Endothelial cell of umbilical vein (primary cell): ENCODE data around the gene GBF1.

ENCODE experiments used
- CTCF ChIP-seq, 2 donors: IDR thresholded peaks; 1 replicate in 1 of 2; 2 replicates in 1 of 2; pipeline ENCODE4 v1.5.1; 2011; ENCODE audit warnings: low read length in 2 of 2, mild to moderate bottlenecking in 2 of 2, moderate library complexity in 2 of 2, control low read depth in 1 of 2, inconsistent platforms in 1 of 2, low read depth in 1 of 2; ENCODE audit not compliant: insufficient read depth in 1 of 2; ENCODE audit errors: extremely low read depth in 1 of 2
- EZH2 ChIP-seq: IDR thresholded peaks from 2 replicates; pipeline ENCODE4 v1.6.1; 2012; ENCODE audit warnings: borderline replicate concordance, low read depth, mild to moderate bottlenecking, moderate library complexity, low read length, inconsistent platforms; ENCODE audit not compliant: severe bottlenecking
- GATA2 ChIP-seq: IDR thresholded peaks from 2 replicates; pipeline ENCODE4 v1.7.0; 2011; ENCODE audit warnings: low read depth, mild to moderate bottlenecking, moderate library complexity, mixed read lengths, low read length; ENCODE audit not compliant: insufficient read length, insufficient read depth
- JUN ChIP-seq: IDR thresholded peaks from 2 replicates; pipeline ENCODE4 v1.6.1; 2011; ENCODE audit warnings: borderline replicate concordance, low read depth; ENCODE audit not compliant: insufficient read length, insufficient read depth
- MAX ChIP-seq: IDR thresholded peaks from 2 replicates; pipeline ENCODE4 v1.6.1; 2011; ENCODE audit not compliant: insufficient read depth, insufficient read length
- MYC ChIP-seq: IDR thresholded peaks from one replicate; pipeline ENCODE4 v1.6.1; 2011; ENCODE audit warnings: mild to moderate bottlenecking, low read depth, low read length
- POLR2A ChIP-seq: IDR thresholded peaks from 2 replicates; pipeline ENCODE4 v1.6.1; 2012; ENCODE audit warnings: low read depth, mild to moderate bottlenecking, control low read depth, low read length
- POLR2AphosphoS5 ChIP-seq: IDR thresholded peaks from 2 replicates; pipeline ENCODE4 v1.6.1; 2012; ENCODE audit warnings: low read depth, mild to moderate bottlenecking, control low read depth, low read length, moderate library complexity; ENCODE audit not compliant: insufficient read depth

- TF ChIP-seq CTCF (IDR thresholded peaks at IDR 0.05; ENCODE audit: extremely low read depth in 1 of 2, insufficient read depth in 1 of 2, low read depth in 1 of 2, low read length in 2 of 2): no peak
- TF ChIP-seq POLR2AphosphoS5: no peak
- TF ChIP-seq MAX: no peak
- no peak for TF ChIP-seq EZH2
- no peak for TF ChIP-seq POLR2A
- TF ChIP-seq GATA2: no peak
- TF ChIP-seq JUN: no peak
- no peak for TF ChIP-seq MYC
Measured at GRCh38 chr10:102311025-102311420, 65.7 kb downstream of the GBF1 start.
